Measurements from ENCODE around the gene DUS1L. TPM values are rescaled to one million over a fixed set of nuclear protein-coding genes. Genes with fewer than 3 reads are reported as not detected.

The DUS1L gene
- total RNA-seq, 4 donors from 2014 or later: 30.2 to 70.6 (median 46.5) TPM

DNA sequence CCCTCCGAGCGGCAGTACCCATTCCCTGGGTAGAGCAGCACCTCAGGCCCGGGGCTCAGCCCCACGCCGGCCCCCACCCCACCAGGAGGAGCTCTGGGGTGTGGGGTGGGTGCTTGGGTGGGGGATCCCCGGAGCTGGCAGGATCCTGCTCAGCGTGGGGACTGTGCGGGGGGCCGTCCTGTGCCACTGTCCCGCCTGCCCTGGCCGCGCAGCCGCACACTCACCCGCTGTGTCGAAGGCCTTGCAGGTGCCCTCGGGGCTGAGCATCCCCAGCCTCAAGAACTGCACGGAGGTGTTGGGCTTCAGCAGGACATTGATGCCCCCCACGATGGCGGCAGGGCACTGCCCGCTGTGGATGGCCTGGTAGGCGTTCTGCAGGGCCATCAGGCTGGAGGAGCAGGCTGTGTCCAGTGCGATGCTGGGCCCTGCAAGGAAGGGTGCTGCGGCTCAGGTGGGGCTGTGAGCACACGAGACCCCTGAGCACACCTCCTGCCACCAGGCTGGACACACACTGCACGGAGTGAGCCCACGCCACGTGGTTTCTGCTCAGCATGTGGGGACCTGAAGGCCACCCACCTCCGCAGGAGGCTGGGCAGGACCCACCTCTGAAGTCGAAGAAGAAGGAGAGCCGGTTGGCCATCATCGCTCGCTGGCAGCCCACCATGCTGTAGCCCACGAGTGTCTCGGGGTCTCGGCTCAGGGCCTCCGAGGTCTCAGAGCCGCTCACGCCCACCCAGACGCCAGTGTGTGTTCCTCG lies 27.6 kb upstream of the DUS1L start:
- H3K36me3 ChIP-seq: no peaks in the 10 kb centered on the region
- H3K27me3 ChIP-seq: no peaks in the 10 kb centered on the region
- no peaks in the 10 kb centered on the region for H3K9me3 ChIP-seq
- H3K4me1 ChIP-seq: peaks cover 0 to 12% of the 10 kb centered on the region in 2 donors
- H3K27ac ChIP-seq: no peak overlapping the region
- no peak for TF ChIP-seq POLR2A (IDR thresholded peaks at IDR 0.05)
- TF ChIP-seq, protein P1, sequence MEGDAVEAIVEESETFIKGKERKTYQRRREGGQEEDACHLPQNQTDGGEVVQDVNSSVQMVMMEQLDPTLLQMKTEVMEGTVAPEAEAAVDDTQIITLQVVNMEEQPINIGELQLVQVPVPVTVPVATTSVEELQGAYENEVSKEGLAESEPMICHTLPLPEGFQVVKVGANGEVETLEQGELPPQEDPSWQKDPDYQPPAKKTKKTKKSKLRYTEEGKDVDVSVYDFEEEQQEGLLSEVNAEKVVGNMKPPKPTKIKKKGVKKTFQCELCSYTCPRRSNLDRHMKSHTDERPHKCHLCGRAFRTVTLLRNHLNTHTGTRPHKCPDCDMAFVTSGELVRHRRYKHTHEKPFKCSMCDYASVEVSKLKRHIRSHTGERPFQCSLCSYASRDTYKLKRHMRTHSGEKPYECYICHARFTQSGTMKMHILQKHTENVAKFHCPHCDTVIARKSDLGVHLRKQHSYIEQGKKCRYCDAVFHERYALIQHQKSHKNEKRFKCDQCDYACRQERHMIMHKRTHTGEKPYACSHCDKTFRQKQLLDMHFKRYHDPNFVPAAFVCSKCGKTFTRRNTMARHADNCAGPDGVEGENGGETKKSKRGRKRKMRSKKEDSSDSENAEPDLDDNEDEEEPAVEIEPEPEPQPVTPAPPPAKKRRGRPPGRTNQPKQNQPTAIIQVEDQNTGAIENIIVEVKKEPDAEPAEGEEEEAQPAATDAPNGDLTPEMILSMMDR (IDR thresholded peaks at IDR 0.05): no peak
- intact Hi-C loops (cut with DNase I; ENCODE audit: low total_unique reads): no loop called here
- no peak overlapping the region for H3K4me3 ChIP-seq
- DNase-seq: no peak

- no peaks in the 10 kb centered on the region for H3K36me3 ChIP-seq
- no peak for TF ChIP-seq POLR2A (IDR thresholded peaks at IDR 0.05)
- TF ChIP-seq, protein P1 (IDR thresholded peaks at IDR 0.05): no peak
Observed at GRCh38 chr17:82092628-82092994, 27.0 kb upstream of the DUS1L start.

DNA sequence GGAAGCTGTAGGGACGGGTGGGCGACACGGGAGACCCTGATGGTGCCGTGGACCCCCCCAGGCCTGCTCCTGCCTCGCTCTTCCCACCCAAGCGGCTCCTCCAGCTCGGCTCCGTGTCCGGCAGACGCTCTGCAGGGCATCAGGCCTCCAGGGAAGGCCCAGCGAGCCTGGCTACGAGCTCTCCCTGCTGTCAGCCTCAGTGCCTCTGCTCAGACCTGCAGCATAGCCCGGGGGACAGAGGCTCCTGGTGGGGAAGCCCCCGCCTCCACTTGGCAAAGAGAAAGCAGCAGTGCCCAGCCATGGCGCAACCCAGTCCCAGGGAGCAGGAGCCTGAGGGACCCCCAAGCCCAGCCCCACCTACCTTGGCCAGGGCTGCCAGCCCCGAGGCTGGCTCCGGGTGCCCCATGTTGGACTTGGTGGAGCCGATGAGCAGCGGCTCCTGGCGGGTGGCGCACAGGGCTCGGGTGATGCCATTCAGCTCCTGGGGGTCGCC lies 26.5 kb upstream of the DUS1L start:
- DNase-seq: no peak
- no peaks in the 10 kb centered on the region for H3K9me3 ChIP-seq
- no peaks in the 10 kb centered on the region for H3K27me3 ChIP-seq
- no peak overlapping the region for H3K27ac ChIP-seq
- H3K36me3 ChIP-seq: no peaks in the 10 kb centered on the region
- peaks cover 0 to 9% of the 10 kb centered on the region in 2 donors for H3K4me1 ChIP-seq
- TF ChIP-seq POLR2A (IDR thresholded peaks at IDR 0.05): no peak
- TF ChIP-seq, protein P1 (IDR thresholded peaks at IDR 0.05): no peak
- intact Hi-C loops (cut with DNase I; ENCODE audit: low total_unique reads): no loop called here
- no peak overlapping the region for H3K4me3 ChIP-seq

More at GRCh38 chr17:82092628-82092994, 27.0 kb upstream of the DUS1L start:
- DNase-seq: no peak
- peaks cover 0 to 12% of the 10 kb centered on the region in 2 donors for H3K4me1 ChIP-seq
- no peak overlapping the region for H3K27ac ChIP-seq
- H3K27me3 ChIP-seq: no peaks in the 10 kb centered on the region
- H3K4me3 ChIP-seq: no peak overlapping the region
- intact Hi-C loops (cut with DNase I; ENCODE audit: low total_unique reads): no loop called here
- H3K9me3 ChIP-seq: no peaks in the 10 kb centered on the region

- H3K27me3 ChIP-seq: no peaks in the 10 kb centered on the region
- intact Hi-C loops (cut with DNase I; ENCODE audit: low total_unique reads): no loop called here
- H3K4me1 ChIP-seq: peaks cover 0 to 2% of the 10 kb centered on the region in 2 donors
- no peaks in the 10 kb centered on the region for H3K9me3 ChIP-seq
- DNase-seq: no peak
- no peaks in the 10 kb centered on the region for H3K36me3 ChIP-seq
- TF ChIP-seq, protein P1 (IDR thresholded peaks at IDR 0.05): no peak
- TF ChIP-seq POLR2A (IDR thresholded peaks at IDR 0.05): no peak
- H3K27ac ChIP-seq: no peak overlapping the region
- no peak overlapping the region for H3K4me3 ChIP-seq
Observed at GRCh38 chr17:82091264-82092066, 25.9 kb upstream of the DUS1L start.

Measured in uterus (tissue), 4 donors.